CD4-positive, alpha-beta T cell treated with Interferon gamma for 1 hour (primary cell): ENCODE measurements around the gene ZNF205.

Source experiments
- DNase-seq: peaks from one replicate; pipeline ENCODE4 v3.0.0-alpha.2; 2020

The ZNF205 gene

DNA sequence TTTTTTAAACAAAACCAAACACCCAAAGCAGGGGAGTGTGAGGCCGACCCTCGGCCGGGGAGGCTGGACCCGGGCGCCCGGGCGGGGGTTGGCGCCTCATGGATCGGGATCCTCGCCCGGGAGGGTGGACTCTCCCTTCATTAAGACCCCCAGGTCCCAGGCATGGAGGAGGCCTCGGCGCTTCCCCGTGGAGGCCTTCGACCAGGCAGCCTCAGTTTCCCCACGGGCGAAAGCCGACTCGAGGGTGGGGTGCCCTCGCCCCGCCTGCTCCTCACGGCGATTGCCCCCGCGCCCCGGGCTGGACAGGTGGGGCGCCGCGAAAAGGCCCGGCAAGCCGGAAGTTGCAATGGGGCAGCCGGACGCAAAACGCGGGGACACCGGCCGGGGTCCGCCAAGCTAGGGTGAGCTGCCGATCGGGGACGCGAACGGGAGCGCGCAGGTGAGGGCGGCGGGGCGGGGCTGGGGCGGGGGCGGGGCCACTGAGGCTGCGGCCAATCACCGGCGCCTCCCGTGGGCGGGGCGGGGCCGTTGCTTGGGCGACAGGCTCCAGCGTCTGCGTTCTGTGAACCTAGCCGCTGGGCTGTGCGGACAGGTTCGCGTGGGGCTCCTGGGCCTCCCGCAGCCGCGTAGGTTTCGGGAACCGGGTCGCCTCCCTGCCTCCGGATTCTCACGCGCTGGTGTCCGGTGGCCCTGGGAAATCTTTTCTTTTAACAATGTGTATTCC is 6.0 kb upstream of the ZNF205 start:
- DNase-seq = peak; percentile 94

DNA sequence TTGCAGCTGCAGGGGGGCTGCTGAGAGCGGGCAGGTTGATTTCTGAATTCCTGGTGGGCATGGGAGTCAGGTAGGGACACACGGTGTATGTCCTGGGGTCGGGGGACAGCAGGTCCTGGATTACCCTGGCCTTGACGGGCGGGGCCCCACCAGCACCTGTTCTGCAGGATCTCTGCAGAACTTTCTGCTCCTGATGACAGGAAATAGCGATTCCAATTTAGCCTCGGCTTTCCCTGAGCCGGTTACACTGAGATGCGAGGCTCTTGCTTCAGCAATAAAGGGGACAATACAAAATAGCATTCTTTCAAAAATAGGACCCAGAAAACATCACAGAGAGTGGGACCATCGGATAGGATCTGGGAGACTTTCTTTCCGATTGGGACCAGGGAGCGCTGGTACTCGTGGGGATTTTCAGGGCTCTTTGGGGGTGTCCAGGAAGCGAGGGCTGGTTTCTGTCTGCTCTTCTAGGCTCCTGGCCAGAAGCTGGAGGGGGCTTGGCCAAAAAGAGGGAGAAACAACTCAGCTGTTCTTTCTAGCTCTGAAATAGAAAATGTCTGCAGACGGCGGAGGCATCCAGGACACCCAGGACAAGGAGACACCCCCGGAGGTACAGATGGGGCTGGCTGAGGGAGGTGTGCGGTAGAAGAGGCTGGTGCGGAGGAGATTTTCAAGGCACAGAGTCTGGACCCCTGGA is 642 bp downstream of the ZNF205 start:
- no peak for DNase-seq

DNA sequence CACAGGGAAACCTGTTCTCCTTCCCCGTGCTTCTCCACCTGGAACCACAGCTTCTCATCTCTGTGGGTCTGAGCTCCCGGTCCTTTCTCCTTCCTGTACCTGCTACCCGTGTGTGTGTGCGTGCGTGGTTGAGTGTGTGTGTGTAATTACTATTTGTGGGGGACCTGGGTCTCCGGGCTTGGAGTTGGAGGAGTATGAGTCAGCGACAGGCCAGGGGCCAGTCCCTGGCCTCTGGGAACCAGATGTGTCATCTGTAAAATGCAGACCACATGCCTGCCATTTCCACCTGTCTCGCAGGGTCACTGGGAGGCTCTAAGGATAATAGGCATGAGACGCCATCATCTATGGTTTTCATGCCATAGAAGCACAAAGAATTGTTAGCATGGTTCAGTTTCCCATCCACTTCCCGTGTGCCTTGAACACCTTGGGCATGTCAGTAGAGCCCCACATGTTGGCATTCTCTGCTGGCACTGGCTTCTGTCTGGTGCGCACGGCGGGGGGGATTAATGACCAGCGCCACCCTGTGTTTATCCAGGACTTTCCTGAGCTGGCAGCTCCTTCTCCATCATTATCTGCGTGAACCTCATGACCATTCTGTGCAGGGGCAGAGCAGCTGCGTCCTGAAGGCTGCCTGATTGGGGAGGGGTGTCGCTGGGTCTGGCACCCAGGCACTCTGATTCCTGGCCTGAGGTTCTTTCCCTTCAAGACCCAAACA is 1.5 kb downstream of the ZNF205 start:
- DNase-seq = no peak

DNA sequence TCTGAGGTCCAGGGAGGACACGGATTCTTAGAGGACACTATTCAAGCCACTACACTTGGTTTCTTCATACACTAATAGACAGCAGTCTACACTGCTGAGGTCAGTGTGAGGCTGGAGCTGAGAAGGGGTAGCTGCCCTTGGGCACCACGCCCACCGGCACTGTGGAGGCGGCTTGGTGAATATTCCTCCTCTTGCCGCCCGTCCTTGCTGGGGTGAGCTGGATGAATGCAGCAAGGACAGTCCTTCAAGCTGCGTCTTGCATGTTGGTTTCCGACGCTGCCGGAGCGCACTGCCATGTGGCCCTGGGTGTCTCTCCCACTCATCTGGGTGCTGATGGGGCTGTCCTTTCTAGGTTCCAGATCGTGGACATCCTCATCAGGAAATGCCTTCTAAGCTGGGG is 2.6 kb downstream of the ZNF205 start:
- no peak for DNase-seq

- no peak for DNase-seq
Measured at GRCh38 chr16:3115561-3115960, 3.2 kb downstream of the ZNF205 start.

GRCh38 chr16:3118204-3118790 is 5.9 kb downstream of the ZNF205 start:
- DNase-seq = no peak

DNA sequence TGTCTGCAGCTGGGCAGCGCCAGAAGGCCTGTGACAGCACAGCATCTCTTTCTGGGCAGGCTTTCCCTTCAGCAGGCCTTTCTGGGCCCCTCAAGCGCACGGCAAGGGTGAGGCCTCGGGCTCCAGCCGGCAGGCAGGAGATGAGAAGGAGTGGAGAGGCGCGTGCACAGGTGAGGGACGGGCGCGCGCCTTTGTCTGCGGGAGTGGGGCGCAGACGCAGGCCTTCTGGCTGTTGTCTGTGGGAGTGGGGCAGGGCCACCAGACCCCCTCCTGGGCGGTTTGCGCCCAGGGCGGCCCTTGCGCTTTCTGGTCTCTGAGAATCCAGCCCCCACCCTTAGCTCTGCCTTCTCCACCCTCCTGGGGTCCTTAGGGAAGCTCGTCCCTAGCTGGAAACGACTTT is 6.5 kb downstream of the ZNF205 start:
- no peak for DNase-seq

DNA sequence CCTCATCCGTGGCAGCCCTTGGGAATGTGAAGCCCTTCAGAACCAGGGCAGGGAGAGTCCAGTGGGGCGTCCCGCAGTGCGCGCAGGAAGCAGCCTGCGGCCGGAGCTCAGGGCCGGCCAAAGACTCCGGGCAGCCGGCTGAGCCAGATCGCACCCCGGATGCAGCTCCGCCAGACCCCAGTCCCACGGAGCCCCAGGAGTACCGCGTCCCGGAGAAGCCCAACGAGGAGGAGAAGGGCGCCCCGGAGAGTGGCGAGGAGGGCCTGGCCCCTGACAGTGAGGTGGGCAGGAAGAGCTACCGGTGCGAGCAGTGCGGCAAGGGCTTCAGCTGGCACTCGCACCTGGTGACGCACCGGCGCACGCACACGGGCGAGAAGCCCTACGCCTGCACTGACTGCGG is 6.9 kb downstream of the ZNF205 start:
- DNase-seq = no peak

GRCh38 chr16:3119701-3120408 is 7.5 kb downstream of the ZNF205 start:
- no peak for DNase-seq

DNA sequence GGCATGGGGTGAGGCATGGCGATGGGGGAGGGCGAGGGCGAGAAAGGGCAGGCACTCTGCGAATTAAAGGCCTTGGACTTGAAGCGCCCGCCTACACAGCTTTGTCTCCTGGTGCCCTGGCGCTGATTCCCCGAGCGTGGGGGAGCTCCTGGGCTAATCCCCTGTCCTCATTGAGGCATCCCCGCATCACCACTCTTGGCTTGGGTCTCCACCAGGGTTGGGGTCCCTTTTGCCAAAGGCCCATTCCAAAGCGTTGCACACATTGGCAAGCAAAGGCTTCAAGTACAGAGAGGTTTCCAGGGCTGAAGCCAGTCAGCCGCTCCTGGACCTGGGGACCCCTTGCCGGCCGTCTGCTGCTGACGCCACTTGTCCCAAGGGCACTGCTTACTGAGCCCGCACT is 8.0 kb downstream of the ZNF205 start:
- no peak for DNase-seq

- no peak for DNase-seq
Measured at GRCh38 chr16:3121851-3122467, 9.6 kb downstream of the ZNF205 start.

DNA sequence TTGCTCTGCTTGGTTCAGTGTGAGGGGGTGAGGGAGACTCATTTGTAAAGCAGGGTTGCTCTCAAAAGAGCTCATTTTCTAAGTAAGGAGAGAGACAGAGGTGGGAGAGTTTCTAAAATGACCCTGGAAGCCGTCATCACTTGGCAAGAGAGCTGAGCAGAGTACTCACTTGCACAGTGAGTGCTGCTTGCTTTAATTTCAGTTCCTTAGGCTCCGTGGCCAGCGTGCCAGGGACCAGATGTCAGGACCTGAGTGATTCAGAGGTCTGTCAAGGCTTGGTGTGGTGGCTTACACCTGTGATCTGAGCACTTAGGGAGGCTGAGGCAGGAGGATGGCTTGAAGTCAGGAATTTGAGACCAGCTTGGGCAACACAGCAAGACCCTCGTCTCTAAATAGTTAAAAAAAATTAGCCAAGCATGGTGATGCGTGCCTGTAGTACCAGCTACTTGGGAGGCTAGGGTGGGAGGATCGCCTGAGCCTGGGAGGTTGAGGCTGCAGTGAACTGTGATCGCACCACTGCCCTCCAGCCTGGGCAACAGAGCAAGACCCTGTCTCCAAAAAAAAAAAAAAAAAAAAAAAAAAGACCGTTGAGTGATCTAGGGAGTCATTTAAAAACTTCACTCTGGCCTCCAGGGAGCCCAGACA is 10.7 kb downstream of the ZNF205 start:
- DNase-seq = no peak

- peak; percentile 93 for DNase-seq
Measured at GRCh38 chr16:3123986-3124886, 11.8 kb downstream of the ZNF205 start.

GRCh38 chr16:3127745-3128144 is 15.4 kb downstream of the ZNF205 start:
- DNase-seq = no peak

DNA sequence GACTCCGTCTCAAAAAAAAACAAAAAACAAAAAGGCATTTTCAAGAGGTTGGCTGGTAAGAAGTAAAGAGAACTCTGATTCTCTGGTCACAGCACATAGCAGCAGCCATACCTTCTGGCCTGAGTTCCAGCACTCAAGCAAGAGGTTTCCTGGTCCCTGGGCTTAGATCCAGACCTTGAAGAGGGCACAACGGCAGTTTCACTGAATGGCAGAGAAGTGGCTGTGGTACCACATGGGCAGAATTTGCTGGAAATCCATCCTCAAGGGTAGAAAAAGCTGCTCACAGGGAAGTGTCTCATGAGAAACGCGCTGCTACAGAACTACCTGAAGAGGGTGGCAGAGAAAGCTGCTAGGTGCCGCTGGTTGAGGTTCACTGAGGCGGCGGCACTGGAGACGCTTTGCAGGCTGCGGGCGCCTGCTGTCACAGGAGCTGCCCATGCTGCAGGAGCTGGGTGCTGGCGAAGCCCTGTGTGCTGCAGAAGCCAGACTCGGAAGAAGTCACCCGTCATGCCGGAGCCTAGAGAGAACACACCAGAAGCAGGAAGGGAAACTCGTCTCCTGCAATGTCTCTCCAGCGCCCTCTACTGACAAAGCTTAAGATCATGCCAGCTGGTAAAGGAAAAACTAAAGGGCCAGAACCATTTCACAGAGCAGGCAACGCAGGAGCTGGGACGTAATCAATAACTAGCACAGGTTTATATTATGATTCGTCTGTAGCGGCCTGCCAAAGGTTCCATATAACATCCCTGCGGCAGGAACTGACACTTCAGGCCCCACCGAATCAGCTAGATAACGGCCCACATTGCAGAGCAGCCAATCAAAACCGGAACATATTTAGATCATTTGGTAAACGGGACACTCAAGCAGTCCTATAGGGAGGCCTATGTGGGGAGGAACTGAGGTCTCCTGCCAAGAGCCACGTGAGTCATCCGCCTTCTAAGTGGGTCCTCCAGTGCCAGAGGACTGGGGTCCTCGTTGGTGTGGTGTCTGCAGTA is 17.0 kb downstream of the ZNF205 start:
- DNase-seq = peak; percentile 86

- peak; percentile 21 for DNase-seq
Measured at GRCh38 chr16:3131755-3132377, 19.5 kb downstream of the ZNF205 start.

DNA sequence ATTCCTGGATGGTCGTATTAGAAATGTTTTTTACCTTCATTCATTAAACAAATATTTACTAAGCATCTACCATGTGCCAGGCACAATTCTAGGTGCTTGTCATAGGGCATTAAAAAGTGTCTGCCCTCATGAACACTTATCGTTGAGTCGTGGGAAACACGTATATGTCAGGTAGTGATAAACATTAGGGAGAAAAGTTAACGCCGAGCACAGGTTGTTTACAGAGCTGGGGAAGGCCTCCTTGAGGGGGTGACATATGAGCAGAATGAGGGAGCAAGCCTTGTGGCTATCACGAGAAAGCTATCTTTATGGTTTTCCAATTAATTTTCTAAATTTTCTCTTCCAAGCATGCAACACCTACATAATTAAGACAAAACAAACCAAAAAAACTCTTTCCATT is 21.5 kb downstream of the ZNF205 start:
- no peak for DNase-seq

DNA sequence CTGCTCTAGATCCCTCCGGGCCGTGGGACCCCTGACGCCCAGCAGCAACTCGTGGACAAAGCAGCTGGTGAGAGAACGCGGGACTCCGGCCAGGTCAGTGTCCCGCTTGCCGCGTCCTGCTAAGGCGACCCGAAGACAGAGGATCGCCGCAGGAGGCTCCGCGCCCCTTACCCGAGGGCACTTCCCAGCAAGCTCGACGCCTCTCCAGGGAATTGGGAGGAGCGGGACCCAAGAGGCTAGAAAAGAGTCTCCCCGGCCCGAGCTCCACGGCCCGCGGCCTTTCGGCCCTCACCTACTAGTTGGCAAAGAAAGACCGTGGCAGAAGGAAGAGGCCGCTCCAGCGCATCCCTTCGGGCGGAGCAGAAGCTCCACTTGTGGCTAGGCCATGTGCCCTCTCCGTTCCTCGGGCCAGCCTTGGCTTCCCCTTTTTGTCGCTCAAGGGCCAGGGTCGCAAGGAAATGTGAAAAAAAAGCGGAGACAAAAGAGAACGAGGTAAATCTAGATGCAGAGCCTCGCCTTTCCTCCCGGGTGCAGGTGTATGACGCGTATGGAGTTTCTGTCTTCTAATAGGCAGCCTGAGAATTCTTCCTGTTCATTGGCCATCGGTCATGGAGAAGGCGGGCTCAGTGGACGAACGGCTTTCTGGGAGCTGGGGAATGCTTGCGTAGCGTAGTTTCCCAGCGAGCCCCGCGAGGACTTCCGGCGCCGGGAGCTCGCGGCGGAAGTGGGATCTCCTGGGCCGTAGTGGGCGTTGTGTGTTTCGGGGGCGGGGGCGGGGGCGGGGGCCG is 22.1 kb downstream of the ZNF205 start, which contains the start of gene ZNF213:
TSS of gene ZNF213 (plus strand) at position 692 of the 788 bp plus-strand sequence. CDS start 2,252 bp downstream, outside the sequence.
- peak; percentile 96 for DNase-seq
